Measurements from ENCODE around the gene CHRM2.
"Not testable (repeated sequence)": the region's sequence is repeated elsewhere in the genome, so short reads cannot be mapped to it uniquely, and the experiment has no call there.

CHRM2 gene

DNA sequence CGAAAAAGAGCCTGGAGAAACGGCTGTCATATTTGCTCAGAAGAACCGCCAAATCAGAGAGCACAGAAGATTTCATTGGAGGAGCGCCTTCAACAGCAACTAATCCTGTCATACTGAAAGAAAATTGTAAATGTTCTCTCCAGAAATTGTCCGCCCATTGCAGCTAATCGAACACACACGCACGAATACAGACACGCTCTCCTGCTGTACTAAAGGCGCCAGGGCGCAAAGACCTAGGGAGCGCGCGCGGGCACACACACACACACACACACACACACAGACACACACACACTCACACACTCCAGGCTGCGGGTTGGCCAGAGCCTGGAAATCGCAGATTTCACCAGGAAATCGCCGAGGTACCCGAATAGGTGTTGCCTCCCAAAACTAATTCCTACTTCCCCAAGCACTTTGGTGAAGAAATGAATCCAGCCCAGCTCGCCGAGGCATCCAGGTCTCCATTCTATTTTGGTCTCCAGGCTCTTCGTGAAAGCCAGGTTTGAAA, at the start of gene CHRM2:
CHRM2 (plus strand) TSS at position 157 of the 505 bp plus-strand sequence. CDS start 146,214 bp downstream, outside the sequence.
- DNase-seq = no peak

DNA sequence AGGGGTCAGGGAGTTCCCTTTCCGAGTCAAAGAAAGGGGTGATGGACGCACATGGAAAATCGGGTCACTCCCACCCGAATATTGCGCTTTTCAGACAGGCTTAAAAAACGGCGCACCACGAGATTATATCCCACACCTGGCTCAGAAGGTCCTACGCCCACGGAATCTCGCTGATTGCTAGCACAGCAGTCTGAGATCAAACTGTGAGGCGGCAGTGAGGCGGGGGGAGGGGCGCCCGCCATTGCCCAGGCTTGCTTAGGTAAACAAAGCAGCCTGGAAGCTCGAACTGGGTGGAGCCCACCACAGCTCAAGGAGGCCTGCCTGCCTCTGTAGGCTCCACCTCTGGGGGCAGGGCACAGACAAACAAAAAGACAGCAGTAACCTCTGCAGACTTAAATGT, 37.1 kb upstream of the CHRM2 start:
- DNase-seq = not testable (repeated sequence)

DNA sequence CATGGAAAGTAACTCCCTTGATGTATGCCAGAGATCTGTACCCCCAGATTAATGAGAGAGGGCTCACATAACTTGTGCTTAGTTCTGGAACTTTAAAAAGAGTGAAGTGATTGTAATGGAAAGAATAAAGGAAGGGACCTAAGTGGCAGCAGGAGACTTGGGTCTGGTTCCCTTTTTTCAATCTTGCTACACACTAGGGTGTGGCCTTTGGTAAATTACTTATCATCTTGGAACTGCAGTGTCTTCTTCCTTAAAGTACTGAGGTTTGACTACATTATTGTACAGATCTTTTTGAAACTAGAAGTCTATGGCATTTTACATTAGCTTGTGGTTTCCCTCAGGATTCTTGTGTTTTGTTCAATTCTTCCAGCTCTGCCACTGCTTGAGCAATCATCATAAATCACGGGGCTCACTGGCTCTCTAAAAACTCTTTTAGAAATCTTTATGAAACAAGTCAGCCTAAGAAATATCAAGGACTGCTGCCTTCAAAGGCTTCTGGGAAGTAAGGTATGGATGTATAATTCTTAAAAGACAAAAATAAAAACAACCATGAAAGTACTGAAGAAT, 22.5 kb upstream of the CHRM2 start:
- no peak for DNase-seq

DNA sequence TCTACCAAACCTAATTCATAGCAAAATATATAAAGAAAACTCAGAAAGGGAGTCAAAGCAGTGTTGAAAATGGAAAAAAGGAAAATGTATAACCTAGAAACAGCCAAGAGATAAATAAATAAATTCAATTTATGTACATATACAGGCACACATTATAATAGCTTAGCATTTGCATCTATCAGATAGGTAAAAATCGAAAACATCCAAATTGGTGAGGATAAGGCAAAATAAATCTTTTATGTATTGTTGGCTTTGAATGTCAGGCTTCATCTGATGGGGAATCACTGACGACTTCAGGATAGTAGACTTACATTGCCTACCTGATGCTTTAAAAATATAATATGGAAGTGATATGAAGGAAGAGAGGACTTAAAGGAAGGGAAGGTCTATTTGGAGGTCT, 20.6 kb upstream of the CHRM2 start:
- DNase-seq = no peak

DNA sequence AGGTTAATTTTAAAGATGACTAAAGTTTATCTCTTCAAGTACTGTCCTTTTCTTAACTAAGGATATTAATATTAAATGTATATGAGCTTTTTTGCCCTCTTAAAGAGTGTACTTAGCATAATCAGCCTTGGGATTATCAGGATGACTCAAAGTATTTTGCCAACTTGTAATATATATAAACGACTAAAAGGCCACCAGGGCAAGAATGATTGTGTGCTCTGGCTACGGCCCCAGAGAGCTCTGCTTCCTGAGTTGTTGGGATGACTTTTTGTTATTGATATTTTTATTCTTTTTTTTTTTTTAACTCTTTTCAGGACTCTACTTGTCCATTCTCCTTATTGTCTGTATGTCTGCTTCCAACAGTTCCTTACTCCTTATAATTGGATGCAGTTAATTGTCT, 14.8 kb upstream of the CHRM2 start:
- no peak for DNase-seq

DNA sequence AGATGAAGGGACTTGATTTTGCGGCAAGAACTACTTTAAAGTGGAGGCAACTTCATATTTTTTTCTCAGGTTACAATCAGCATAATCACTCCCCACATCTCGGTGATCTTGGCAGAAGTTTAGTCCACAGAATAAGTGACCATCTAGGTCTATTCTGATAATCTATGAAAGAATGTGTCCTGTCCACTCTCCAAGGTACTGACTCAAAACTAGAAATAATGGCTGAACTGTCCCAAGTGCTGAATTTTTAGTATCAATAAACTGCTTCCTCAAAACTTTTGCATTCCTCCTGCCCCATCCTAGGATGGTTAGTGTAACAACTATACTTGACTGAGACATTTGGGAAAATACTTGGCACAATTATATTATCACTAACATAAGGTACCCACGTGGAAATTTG, 10.9 kb upstream of the CHRM2 start:
- DNase-seq = no peak

DNA sequence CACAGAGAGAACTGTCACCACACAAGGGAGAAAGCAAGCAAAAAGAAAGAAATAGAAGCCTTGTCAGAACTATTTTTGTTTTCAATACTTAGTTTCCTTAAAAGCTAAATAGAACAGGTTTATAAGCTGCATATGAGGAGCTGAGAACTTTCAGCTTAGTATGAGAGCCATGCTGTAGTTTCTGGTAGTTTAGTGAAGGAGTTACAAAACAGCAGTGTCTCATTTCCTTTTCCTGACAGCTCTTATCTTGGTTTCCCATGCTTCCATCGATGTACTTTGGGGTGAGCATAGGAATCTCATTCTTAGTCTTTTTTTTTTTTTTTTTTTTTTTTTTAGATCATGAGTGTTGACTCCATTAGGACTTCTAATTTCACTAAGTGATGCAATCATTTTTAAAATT, 8.6 kb upstream of the CHRM2 start:
- DNase-seq = no peak

DNA sequence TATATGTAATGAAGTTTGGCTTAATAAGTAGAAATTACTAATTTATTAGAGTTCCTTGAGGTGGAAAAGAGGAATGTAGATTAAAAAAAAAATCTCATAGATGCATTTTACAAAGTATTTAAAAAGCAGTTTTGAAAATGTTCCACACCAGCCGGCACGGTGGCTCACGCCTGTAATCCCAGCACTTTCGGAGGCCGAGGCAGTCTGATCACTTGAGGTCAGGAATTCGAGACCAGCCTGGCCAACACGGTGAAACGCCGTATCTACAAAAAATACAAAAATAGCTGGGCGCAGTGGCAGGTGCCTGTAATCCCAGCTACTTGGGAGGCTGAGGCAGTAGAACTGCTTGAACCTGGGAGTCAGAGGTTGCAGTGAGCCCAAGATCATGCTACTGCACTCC, 3.2 kb upstream of the CHRM2 start:
- DNase-seq = no peak

DNA sequence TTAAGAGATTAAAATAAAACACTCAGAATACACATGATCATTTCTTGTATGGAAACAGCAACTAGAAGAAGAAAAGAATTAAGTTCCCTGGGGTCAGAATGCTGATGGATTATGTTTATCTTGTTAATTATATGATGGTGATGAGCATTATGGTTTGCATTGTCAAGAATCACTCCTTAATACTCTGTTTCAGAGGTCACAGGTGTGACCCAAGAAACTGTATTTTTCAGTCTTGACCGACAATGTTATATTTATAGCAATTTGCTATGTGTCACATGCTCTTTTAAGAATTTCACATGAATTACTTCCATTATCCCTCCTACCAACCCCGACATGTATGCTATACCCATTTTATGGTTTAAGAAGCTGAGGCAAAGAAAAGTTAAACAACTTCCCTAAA, 2.7 kb upstream of the CHRM2 start:
- no peak for DNase-seq

DNA sequence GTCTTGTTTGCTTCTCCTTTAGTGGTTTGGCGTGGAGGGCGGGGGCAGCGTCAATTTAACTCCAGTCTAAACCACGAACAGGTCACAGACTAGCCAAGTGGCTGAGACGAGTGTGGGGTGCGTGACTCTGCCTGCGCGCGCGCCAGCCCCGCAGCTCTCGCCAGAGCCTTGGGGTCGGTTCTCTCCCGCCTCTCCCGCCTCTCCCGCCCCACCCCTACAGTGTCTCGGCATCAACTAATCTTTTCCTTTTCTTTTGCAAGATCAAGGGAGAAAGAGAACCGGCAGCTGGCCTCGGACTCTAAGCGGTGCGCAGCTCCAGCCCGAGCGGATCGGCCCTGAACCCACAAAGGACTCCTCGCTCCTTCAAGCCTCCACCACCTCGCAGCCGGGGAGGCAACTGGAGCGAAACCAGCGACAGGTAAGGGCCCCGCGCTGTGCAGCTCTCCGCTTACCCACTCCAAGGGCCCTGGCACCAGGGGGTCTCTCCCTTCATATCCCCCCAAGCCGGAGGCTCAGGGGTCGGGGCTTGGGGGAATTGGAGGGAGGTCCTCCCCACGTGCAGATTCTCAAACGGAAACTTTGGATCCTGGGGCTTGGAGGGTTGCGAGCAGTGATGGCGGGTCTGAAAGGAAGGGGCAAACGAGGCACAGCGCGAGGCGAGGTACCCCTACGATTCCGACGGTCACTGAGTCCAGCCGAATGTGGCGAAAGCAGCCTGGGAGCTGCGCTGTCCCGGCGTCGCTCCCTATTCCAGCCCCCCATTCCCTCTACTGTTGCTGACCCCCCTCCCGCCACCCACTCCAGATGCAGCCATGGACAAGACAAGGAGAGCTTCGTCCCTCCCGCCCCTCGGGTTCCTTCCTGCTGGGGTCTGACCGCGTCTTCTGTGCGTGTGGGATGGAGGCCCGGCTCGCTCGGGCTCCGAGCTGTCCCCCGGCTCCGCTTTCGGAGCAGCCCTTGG, 829 bp downstream of the CHRM2 start:
- no peak for DNase-seq

DNA sequence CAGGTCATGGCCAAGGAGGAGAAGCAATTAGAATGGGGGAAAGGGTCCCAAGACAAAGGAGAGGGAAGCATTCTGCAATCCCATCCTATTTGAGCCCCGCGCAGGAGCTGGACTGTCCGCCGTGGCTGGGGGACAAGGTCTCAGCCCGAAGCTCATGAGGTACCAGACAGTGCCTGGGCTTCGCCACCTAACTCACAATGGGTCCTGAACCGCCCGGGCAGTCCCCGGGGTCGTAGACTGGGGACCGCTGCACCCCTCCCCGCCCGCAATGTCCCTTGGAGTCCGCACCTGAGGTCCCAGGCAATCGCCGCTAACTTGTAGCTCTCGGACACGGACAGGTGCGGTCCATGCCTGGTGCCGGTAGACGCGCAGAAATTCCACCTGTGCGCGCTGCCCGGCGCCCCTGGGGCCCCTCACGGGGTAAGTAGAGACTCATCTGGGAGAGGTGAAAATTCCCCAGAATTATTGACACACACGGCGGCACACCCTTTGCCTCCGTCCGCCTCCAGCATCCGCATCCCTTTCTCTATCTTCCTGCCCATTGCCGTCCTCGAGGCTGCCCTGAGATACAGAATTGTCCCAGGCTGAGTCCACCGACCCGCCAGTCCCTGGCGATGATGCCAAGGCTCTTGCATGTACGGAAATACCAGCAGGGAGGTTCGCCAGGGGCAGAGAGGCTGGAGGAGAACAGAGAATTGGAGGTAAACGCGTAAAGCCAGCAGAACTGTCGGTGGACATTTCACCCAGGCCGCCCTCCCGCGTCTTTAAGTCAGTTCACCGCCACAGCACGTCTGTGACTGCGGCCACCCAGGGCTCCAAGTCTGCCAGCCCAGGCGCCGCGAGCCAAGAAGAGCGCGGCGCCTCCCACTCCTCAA, 1.8 kb downstream of the CHRM2 start:
- DNase-seq = no peak

DNA sequence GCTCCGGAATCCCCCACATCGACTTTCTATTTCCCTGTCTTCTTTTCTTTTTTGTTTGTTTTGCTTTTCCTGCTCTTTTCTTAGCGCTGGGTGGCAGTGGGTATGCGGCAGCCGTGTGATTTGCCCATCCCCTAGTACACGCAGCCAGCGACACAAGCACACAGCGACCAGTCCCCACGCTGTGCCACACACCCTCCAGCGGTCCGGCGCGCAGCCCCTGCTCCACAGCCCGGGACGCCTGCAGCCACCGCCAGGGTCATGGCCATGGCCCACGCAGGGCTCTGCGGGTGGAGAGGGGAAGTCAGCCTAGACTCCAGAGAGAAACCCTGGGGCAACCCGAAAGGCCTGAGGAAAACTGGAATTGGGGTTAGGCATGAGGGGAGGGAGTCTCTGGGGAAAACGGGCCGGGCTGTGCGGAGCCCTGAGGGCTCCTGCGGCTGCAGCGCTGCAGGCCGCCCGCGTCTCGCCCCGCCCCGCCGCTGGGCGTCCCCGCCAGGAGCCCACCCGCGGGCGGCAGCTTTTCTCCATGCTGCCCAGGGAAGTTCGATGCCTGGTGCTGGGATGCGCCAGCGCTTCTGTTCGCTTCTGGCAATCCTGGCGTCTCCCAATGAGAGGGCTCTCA, 2.5 kb downstream of the CHRM2 start:
- DNase-seq = no peak

DNA sequence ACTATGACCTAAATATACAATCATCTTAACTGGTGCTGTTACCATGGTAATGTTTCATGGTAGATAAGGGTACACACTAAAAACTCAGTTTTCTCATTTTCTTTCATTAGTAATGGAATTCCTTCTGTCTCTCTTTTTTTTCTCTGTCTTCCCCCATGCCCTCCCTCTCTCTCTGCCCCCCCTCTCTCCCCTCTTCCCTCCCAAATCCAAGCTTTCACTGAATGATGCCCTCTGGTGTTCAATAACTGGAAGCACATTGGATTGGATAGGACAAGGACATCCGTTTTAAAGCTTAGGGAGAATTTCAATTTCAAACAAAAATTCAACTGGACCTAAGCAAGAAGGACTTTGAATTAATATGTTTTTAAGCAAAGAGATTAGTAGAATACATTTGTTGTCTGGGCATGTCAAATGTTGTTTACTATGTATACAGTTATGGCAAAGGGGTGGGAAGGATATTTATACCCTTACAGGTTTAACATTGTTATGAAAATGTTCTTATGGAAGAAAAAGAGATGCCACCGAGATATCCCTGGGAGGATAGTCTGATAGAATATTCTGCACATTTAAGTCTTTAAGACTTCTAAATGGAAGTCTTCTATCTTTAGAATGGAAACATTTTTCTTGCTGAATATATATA, 6.1 kb downstream of the CHRM2 start:
- DNase-seq = peak; percentile 15

DNA sequence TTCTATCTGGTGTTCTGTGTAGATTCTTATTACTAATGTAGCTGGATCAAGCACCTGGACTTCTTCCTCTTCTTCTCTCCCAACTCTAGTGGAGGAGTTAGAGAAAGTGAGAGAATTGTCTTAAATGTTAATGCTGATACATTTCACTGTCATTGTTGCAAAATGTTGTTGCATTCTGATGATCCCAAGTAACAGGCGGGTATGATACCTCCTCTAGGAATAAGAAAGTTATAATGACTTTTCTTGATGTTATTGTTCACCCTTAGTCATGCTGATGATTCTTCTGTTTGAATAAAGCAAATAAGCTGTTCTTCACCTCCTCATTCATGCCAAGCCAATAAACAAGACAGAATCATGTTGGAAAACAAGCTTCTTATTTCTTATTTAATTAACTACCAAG, 9.1 kb downstream of the CHRM2 start:
- DNase-seq = no peak

DNA sequence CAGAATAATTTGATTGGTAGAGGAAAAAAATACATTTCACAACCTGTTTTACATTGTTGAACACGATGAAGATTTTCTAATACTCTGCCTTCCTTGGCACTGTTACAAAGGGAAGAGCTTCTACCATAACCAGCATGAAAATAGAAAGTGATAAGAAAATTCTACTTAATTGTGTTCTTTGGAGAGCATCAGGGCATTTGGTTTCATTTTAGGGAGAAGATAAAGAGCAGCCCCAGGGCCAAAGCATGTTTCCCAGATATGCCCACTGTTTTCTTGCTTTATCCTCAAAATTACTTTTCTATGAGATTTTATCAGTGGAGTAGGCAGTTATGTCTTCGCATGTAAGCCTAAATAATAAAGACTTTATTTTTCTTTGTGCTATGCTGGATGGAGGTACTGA, 9.5 kb downstream of the CHRM2 start:
- no peak for DNase-seq

DNA sequence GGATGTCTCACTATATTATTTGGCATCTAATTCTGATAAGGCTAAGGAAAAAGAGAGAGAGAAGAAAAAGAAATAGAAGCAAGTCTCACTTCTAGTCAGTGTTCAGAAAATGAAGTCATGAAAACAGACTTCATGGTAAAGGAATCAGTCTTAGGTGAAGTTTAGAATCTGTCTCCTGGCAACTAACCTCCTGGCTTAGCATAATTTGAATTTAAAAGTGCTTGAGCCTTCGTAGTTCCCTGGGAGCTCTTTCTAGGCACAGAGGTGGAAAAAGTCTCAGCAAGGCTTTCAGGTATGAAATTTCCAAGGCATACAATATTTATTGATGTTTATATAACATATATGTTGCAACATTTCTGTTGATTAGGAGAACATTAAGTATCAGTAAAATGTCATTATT, 10.4 kb downstream of the CHRM2 start:
- no peak for DNase-seq

DNA sequence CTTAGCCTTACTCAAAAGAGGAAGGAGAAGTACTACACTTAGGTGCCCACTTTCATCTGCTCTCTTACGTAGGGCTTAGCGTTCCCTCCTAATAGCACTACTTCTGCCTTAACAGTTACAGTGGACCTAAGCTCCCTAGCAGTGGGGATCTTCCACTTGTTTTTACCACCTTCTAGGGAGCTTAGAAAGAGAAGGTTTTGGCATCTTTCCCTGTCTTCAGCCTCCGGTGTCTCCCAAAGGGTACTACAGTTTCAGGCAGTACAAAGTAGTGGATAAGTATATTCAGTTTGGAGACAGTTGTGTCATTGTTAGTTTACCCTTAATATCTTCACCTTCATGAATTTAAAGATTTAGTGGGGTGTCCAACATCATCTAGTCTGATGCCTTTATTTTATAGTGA, 14.6 kb downstream of the CHRM2 start:
- DNase-seq = no peak

DNA sequence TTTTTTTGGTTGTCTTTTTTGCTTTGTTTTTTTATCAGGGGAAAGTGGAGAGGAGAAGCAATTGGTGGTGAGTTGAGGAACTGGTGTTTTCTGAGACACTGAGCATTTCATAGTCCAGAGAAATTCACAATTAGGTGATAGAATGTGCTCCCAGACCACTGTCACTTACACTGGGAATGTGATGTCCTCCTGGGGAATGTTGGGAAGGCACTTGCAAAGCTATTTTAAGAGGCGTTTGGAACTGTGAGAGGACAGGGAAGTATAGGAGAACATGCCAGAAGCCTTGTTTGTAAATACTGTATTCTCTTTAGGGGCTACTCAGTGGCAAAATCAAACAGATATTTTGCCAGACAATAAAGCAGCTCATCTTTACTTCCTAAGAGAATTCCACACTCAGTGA, 16.0 kb downstream of the CHRM2 start:
- DNase-seq = no peak

DNA sequence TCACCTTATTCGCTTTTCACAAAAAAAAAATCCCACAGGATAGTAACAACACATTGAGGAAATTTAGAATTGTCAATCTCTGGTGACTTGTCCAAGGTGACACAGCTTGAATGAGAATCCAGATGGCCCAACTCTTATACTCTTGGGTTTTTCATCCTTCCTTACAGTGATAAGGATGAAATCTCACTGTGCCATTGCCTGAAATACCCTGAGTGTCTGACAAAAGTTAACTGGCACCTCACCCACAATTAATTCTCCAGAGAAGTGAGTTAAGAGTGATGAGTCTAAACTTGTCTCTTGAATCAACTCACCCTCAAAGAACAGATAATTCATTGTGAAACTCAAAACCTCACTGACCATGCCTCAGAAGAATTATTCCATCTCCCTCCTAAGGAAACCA, 18.9 kb downstream of the CHRM2 start:
- no peak for DNase-seq

DNA sequence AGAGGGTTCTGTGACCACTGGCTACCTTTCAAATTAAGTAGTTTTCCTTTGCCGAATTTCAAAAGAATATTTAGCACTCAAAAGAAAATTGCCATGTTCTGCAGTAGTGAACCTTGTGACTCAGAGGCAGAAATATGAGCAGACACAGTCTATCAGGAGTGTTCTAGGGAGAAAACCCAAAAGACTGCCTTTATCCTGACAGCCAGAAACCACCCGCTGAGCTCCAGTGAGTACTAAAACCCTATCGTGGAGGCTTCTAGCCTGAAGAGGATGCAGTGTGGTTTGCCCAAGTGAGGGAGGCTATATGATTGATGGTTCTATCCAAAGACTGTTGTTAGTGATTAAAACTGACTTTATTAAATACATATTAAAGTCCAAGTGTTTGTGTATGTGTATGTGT, 21.9 kb downstream of the CHRM2 start:
- no peak for DNase-seq

DNA sequence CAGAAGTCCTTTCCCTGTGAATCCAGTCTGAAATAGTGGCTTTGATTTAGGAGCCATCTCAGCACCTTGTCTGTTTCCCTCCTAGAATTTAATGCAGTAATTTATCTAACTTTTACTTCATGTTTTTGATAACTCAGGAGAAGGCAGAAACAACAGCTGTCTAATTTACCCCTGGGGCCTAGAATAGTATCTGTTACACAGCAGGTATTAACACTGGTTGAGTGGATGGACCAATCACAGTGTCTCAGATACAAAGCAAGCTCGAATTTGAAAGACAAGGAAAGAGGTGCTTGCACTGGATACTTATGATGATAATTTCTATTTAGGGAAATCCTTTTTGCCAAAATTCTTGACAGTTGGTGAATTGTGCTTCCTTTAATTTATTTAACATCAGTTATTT, 23.4 kb downstream of the CHRM2 start:
- no peak for DNase-seq

DNA sequence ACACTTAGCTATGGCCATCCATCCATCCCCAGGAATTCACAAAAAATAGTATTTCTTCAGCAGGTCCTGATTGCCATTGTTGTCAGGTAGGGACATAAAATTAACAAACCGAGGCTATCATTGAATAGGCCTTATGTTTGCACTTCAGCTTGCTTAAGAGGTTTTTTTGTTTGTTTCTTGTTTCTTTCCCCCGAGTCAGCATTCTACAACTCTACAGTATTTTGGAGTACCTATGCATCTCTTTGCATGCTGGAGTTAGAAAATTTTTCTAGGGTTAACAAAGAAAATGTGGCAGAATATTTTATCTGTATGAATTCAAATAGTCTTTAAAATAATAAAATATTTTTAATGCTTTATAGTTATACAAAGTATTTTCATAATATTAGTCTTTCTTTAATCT, 26.3 kb downstream of the CHRM2 start:
- no peak for DNase-seq
